Tibial nerve (tissue), 4 donors: Measurements from ENCODE around the gene DCXR. TPM values are rescaled to one million over a fixed set of nuclear protein-coding genes. Genes with fewer than 3 reads are reported as not detected.

Experiments
- DNase-seq, 2 donors: peaks; one replicate each; pipeline ENCODE4 v3.0.0-alpha.2; 2019; ENCODE audit warnings: low spot score in 2 of 2
- H3K27ac ChIP-seq, 4 donors: fragments of 200-600 bp; sonication (generic) in 3 of 4; one replicate each; pipeline ENCODE4 v1.5.1; 2017 to 2019; ENCODE audit warnings: mild to moderate bottlenecking in 1 of 4
- H3K27me3 ChIP-seq, 2 donors: fragments of 200-600 bp; sonication (generic) in 1 of 2; one replicate each; pipeline versions ENCODE4 v1.5.1 to v1.6.0; 2017 to 2019
- H3K36me3 ChIP-seq, 3 donors: fragments of 200-600 bp; sonication (generic); one replicate each; pipeline ENCODE4 v1.5.1; 2018 to 2019
- H3K4me1 ChIP-seq, 4 donors: fragments of 200-600 bp; sonication (generic) in 3 of 4; one replicate each; pipeline ENCODE4 v1.5.1; 2017 to 2019
- H3K4me3 ChIP-seq, 4 donors: fragments of 200-600 bp; sonication (generic) in 3 of 4; one replicate each; pipeline ENCODE4 v1.5.1; 2017 to 2019; ENCODE audit warnings: mild to moderate bottlenecking in 1 of 4, moderate library complexity in 1 of 4
- H3K9me3 ChIP-seq, 4 donors: fragments of 200-600 bp; sonication (generic) in 3 of 4; one replicate each; pipeline ENCODE4 v1.5.1; 2017 to 2019
- CTCF ChIP-seq, 5 experiments: fragments of 200-600 bp in 3 of 5; fragments of 450-650 bp in 2 of 5; sonication (generic) in 3 of 5; IDR thresholded peaks; one replicate each; pipeline ENCODE4 v1.5.1; 2016 to 2019; ENCODE audit warnings: antibody characterized with exemption in 5 of 5, mild to moderate bottlenecking in 3 of 5, moderate library complexity in 2 of 5
- EP300 ChIP-seq, 2 donors: sonication (generic); formaldehyde crosslinking; IDR thresholded peaks; one replicate each; pipeline ENCODE4 v1.6.1; 2017; ENCODE audit warnings: antibody characterized with exemption in 2 of 2, mild to moderate bottlenecking in 1 of 2
- POLR2A ChIP-seq, 2 donors: fragments of 450-650 bp; IDR thresholded peaks; one replicate each; pipeline ENCODE4 v1.6.1; 2017; ENCODE audit warnings: antibody characterized with exemption in 2 of 2, mild to moderate bottlenecking in 2 of 2, moderate library complexity in 2 of 2
- WGBS, 2 donors: methylation state at CpG; one replicate each; pipeline ENCODE4 v1.1.5; 2018; 5-methylcytosine and 5-hydroxymethylcytosine counted together
- total RNA-seq, 4 donors: library from RNA; depleted of rRNA; stranded (reverse); fragments of >200 nt; gene quantifications; one replicate each; pipeline ENCODE4 v1.1.0, GENCODE V29; 2016

The DCXR gene
- total RNA-seq, 4 donors from 2014 or later, result 236 to 347 (median 269) TPM

- peaks cover 7 to 100% (median 53%) of the 10 kb centered on the region in 3 donors for H3K36me3 ChIP-seq
- no peaks in the 10 kb centered on the region for H3K9me3 ChIP-seq
- no peak overlapping the region for H3K27ac ChIP-seq
- H3K4me3 ChIP-seq, result no peak overlapping the region
- DNase-seq, result no peak
- WGBS, 2 donors, result 90% methylated on average over 16 to 24 of the region's 55 CpGs
- H3K4me1 ChIP-seq, result peaks cover 0 to 3% (median 0%) of the 10 kb centered on the region in 4 donors
- TF ChIP-seq POLR2A (IDR thresholded peaks at IDR 0.05) (no peak), EP300 (IDR thresholded peaks at IDR 0.05) (no peak), CTCF (IDR thresholded peaks at IDR 0.05) (no peak)
- H3K27me3 ChIP-seq, result no peaks in the 10 kb centered on the region
These were observed 46.2 kb upstream of the DCXR start for GRCh38 chr17:82083533-82084359.

GRCh38 chr17:82083009-82083408, 45.5 kb upstream of the DCXR start:
- no peak for DNase-seq
- Histone ChIP-seq H3K27ac (no peak overlapping the region), H3K27me3 (no peaks in the 10 kb centered on the region), H3K9me3 (no peaks in the 10 kb centered on the region), H3K36me3 (peaks cover 7 to 98% (median 45%) of the 10 kb centered on the region in 3 donors), H3K4me3 (no peak overlapping the region), H3K4me1 (peaks cover 0 to 11% (median 3%) of the 10 kb centered on the region in 4 donors)
- 91 to 93% methylated on average over 17 to 20 of the region's 24 CpGs for WGBS, 2 donors
- TF ChIP-seq POLR2A (IDR thresholded peaks at IDR 0.05), result no peak
- no peak for TF ChIP-seq CTCF (IDR thresholded peaks at IDR 0.05)
- TF ChIP-seq EP300 (IDR thresholded peaks at IDR 0.05), result no peak

GRCh38 chr17:82082456-82082855, 45.0 kb upstream of the DCXR start:
- Histone ChIP-seq H3K4me3 (no peak overlapping the region), H3K27me3 (no peaks in the 10 kb centered on the region), H3K36me3 (peaks cover 7 to 92% (median 41%) of the 10 kb centered on the region in 3 donors), H3K27ac (no peak overlapping the region), H3K9me3 (no peaks in the 10 kb centered on the region), H3K4me1 (peaks cover 0 to 16% (median 5%) of the 10 kb centered on the region in 4 donors)
- 86 to 89% methylated on average over 14 to 17 of the region's 19 CpGs for WGBS, 2 donors
- no peak for DNase-seq
- no peak for TF ChIP-seq CTCF (IDR thresholded peaks at IDR 0.05)
- TF ChIP-seq POLR2A (IDR thresholded peaks at IDR 0.05), result no peak
- TF ChIP-seq EP300 (IDR thresholded peaks at IDR 0.05), result no peak

GRCh38 chr17:82081966-82082365, 44.5 kb upstream of the DCXR start:
- no peak overlapping the region for H3K4me3 ChIP-seq
- H3K9me3 ChIP-seq, result no peaks in the 10 kb centered on the region
- 84 to 93% methylated on average over 14 to 17 of the region's 22 CpGs for WGBS, 2 donors
- DNase-seq, result no peak
- H3K27ac ChIP-seq, result no peak overlapping the region
- peaks cover 7 to 87% (median 38%) of the 10 kb centered on the region in 3 donors for H3K36me3 ChIP-seq
- peaks cover 0 to 21% (median 5%) of the 10 kb centered on the region in 4 donors for H3K4me1 ChIP-seq
- TF ChIP-seq EP300 (IDR thresholded peaks at IDR 0.05), result no peak
- TF ChIP-seq POLR2A (IDR thresholded peaks at IDR 0.05), result no peak
- no peak for TF ChIP-seq CTCF (IDR thresholded peaks at IDR 0.05)
- H3K27me3 ChIP-seq, result no peaks in the 10 kb centered on the region

GRCh38 chr17:82081546-82081945, 44.0 kb upstream of the DCXR start:
- Histone ChIP-seq H3K27ac (no peak overlapping the region), H3K27me3 (no peaks in the 10 kb centered on the region), H3K9me3 (no peaks in the 10 kb centered on the region), H3K4me1 (peaks cover 0 to 22% (median 5%) of the 10 kb centered on the region in 4 donors), H3K36me3 (peaks cover 7 to 83% (median 34%) of the 10 kb centered on the region in 3 donors), H3K4me3 (no peak overlapping the region)
- DNase-seq, result no peak
- TF ChIP-seq CTCF (IDR thresholded peaks at IDR 0.05) (no peak), POLR2A (IDR thresholded peaks at IDR 0.05) (no peak), EP300 (IDR thresholded peaks at IDR 0.05) (no peak)
- WGBS, 2 donors, result 95 to 98% methylated on average over 7 to 9 of the region's 20 CpGs
